Coronary artery (tissue), 2 donors: Measurements from ENCODE around the gene CPSF2.

ENCODE experiments used
- DNase-seq: peaks from one replicate; pipeline ENCODE4 v3.0.0-alpha.2; 2017; ENCODE audit warnings: low spot score
- H3K27ac ChIP-seq, 2 donors: fragments of 200-600 bp; sonication (generic); one replicate each; pipeline ENCODE4 v1.5.1; 2016 to 2019
- H3K4me3 ChIP-seq: fragments of 200-600 bp; sonication (generic); 2 replicates; pipeline ENCODE4 v1.5.1; 2016; ENCODE audit warnings: mild to moderate bottlenecking, moderate library complexity
- TF ChIP-seq, protein P1 (sequence below): fragments of 200-600 bp; sonication (generic); IDR thresholded peaks from one replicate; pipeline ENCODE4 v1.5.1; 2019; ENCODE audit warnings: antibody characterized with exemption

The CPSF2 gene

DNA sequence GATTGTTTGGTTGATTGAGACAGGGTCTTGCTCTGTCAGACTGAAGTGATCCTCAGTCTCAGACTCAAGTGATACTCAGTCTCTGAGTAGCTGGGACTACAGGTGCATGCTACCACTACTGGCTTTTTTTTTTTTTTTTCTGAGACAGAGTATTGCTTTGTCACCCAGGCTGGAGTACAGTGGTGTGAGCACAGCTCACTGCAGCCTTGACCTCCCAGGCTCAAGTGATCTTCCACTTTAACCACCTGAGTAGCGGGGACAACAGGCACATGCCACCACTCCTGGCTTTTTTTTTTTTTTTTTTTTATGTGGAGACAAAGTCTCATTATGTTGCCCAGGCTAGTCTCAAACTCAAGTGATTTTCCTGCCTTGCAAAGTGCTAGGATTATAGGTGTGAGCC lies 31.8 kb downstream of the CPSF2 start:
- Histone ChIP-seq H3K4me3 (no peak overlapping the region), H3K27ac (no peak overlapping the region)
- TF ChIP-seq, protein P1, sequence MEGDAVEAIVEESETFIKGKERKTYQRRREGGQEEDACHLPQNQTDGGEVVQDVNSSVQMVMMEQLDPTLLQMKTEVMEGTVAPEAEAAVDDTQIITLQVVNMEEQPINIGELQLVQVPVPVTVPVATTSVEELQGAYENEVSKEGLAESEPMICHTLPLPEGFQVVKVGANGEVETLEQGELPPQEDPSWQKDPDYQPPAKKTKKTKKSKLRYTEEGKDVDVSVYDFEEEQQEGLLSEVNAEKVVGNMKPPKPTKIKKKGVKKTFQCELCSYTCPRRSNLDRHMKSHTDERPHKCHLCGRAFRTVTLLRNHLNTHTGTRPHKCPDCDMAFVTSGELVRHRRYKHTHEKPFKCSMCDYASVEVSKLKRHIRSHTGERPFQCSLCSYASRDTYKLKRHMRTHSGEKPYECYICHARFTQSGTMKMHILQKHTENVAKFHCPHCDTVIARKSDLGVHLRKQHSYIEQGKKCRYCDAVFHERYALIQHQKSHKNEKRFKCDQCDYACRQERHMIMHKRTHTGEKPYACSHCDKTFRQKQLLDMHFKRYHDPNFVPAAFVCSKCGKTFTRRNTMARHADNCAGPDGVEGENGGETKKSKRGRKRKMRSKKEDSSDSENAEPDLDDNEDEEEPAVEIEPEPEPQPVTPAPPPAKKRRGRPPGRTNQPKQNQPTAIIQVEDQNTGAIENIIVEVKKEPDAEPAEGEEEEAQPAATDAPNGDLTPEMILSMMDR, result no peak
- DNase-seq, result no peak

DNA sequence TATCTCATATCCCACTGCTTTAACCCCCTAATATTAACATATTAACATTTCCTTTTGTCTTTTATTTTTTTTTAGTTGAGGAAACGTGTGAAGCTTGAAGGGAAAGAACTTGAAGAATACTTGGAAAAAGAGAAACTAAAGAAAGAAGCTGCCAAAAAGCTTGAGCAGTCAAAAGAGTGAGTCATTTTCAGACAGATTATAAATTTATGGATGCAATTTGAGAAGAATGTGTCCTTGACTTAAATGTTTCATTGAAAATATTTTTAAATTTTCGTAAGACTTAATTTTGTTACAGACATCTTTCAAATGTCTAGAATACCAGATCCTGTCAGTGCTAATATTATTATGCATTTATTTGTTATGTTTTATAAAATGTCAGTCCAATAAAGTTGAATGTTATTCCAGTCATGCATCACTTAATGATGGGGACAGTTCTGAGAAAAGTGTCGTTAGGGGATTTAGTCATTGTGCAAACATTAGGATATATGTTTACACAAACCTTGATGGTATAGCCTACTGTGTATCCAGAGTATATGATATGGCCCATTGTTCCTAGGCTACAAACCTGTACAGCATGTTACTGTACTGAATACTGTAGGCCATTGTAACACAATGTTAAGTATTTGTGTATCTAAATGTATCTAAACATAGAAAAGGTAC lies 32.6 kb downstream of the CPSF2 start:
- no peak overlapping the region for H3K27ac ChIP-seq
- DNase-seq, result no peak
- TF ChIP-seq, protein P1, result no peak
- H3K4me3 ChIP-seq, result no peak overlapping the region

DNA sequence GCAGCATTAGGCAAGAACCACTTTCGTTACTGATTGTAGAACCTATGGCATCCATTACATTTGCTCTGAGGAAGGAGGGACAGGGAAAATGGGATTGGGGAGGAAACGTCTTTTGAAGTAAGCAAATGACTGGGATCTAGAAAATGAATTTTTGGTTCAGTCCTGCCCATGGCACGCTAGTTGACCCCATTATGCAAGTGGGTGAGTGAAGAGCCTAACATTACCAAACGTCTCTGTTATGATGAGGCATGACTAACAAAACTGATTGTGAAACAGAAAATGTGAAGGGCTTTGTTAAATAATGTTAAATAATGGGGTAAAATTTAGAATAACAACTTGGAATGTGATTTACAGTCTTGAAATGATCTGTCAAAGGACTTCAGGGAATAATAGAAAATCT lies 38.9 kb downstream of the CPSF2 start:
- no peak for DNase-seq
- H3K4me3 ChIP-seq, result no peak overlapping the region
- TF ChIP-seq, protein P1, result no peak
- H3K27ac ChIP-seq, result peak overlapping the region in 1 of 2 donors; percentile 30

DNA sequence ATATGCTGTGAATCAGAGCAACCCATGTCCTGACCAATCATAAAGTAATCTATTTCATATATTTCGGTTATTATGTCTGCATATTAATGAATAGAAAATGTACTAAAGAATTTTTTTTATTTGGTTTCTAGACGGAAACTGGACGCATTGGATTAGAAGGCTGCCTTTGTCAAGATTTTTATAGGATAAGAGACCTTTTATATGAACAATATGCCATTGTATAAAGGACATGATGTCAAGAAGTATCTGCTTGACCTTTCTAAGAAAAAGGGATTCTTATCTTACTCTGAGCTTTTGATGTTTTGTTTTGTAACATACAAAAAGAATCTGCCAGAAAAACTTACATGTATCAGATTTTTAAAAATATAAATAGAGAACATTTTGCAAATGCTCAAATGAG lies 39.8 kb downstream of the CPSF2 start:
- H3K4me3 ChIP-seq, result no peak overlapping the region
- TF ChIP-seq, protein P1, result no peak
- no peak overlapping the region for H3K27ac ChIP-seq

DNA sequence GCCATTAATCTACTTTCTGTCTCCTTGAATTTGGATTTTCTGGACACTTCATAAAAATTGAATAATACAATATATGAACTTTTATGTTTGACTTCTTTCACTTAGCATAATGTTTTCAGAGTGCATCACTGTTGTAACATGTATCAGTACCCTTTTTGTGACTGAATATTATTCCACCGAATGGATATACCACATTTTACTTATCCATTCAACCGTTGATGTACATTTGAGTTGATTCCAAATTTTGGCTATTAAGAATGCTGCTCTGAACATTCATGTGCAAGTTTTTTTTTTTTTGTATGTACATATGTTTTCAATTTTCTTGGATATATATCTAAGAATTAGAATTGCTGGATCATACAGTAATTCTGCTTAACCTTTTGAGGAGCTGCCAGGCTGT lies 43.2 kb downstream of the CPSF2 start:
- Histone ChIP-seq H3K27ac (no peak overlapping the region), H3K4me3 (no peak overlapping the region)
- DNase-seq, result no peak
- TF ChIP-seq, protein P1, result no peak

More for the DNA sequence above, 39.8 kb downstream of the CPSF2 start:
- no peak for DNase-seq

DNA sequence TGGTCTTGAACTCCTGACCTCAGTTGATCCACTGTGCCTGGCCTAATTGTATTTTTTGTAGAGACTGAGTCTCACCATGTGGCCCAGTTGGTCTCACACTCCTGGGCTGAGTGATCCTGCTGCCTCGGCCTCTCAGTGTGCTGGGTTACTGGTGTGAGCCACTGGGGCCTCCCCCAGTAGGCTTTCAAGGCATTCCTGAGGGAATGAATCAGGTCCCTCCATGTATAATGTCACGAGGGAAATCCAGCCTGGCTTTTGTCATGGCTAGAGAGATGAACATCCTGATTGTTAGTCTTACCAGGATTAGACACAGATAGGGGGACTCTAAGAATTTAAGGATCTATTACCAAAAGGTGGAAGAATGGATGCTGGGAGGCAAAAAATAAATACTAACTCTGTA lies 51.9 kb downstream of the CPSF2 start:
- TF ChIP-seq, protein P1, result no peak
- DNase-seq, result no peak
- Histone ChIP-seq H3K27ac (no peak overlapping the region), H3K4me3 (no peak overlapping the region)

DNA sequence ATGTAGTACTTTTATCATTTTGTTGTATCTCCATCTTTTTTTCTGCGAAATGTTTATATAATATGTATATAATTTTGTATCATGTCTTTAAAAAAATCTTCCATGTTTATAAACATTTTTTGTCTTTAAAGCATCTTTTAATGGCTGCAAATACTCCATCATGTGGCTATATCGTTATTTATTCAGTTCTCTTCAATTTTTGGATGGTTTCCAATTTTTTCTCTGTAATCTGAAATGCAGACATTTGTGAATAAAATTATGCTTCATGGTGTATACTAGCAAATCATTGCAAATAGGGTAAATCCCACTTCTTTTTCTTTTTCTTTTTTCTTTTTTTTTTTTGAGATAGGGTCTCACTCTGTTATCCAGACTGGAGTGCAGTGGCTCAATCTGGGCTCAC lies 54.0 kb downstream of the CPSF2 start:
- TF ChIP-seq, protein P1, result no peak
- Histone ChIP-seq H3K4me3 (no peak overlapping the region), H3K27ac (no peak overlapping the region)
- no peak for DNase-seq
